Motor neuron (in vitro differentiated cells): Measurements from ENCODE around the gene EEIG1. TPM values are rescaled to one million over a fixed set of nuclear protein-coding genes. Genes with fewer than 3 reads are reported as not detected.

Experiments used
- ATAC-seq, 8 experiments: fragments of 200-7000 bp; cut with Tn5 transposase; replicated peaks in 6 of 8; 2 replicates each; pipeline ENCODE4 v1.8.0; 2021; ENCODE audit warnings: mild to moderate bottlenecking in 8 of 8, moderate library complexity in 8 of 8
- H3K27ac ChIP-seq, 2 donors: fragments of 250-450 bp; sonication (Bioruptor Pico); 2 replicates each; pipeline ENCODE4 v1.9.0; 2021; ENCODE audit warnings: antibody characterized with exemption in 2 of 2, mild to moderate bottlenecking in 2 of 2, moderate library complexity in 1 of 2
- H3K4me1 ChIP-seq, 2 donors: fragments of 250-450 bp; sonication (Bioruptor Pico); replicated peaks in 1 of 2; 2 replicates each; pipeline ENCODE4 v1.6.1; 2021; ENCODE audit warnings: antibody characterized with exemption in 2 of 2, mild to moderate bottlenecking in 2 of 2, moderate library complexity in 1 of 2
- H3K4me3 ChIP-seq, 5 donors: fragments of 250-450 bp; sonication (Bioruptor Pico); 2 replicates each; pipeline ENCODE4 v1.9.0; 2021; ENCODE audit warnings: antibody characterized with exemption in 5 of 5, mild to moderate bottlenecking in 5 of 5, moderate library complexity in 4 of 5
- WGBS, 10 experiments: fragments of 450-650 bp; shearing (Covaris generic); methylation state at CpG; one replicate each; pipeline ENCODE4 v1.0.0; 2022; 5-methylcytosine and 5-hydroxymethylcytosine counted together
- in situ Hi-C, 9 experiments: fragments of 400-800 bp; cut with MboI; loops; one replicate each; pipeline ENCODE4 v1.15.0; 2021; ENCODE audit warnings: low sequenced_read_pairs in 9 of 9, low pct_unique_long_range_greater_than_20kb in 2 of 9; ENCODE audit not compliant: unreplicated experiment in 9 of 9
- total RNA-seq, 8 experiments: library from RNA; unstranded; fragments of 300-600 nt; gene quantifications; 2 replicates each; pipeline versions ENCODE4 v1.2.3 to v1.2.4, GENCODE V29; 2022

The EEIG1 gene
- total RNA-seq, 8 experiments from 2014 or later: 4.7 to 29.8 (median 13.3) TPM

GRCh38 chr9:127960410-127961154 is 20.2 kb downstream of the EEIG1 start:
- Histone ChIP-seq H3K4me1 (peaks cover 44 to 47% of the 10 kb centered on the region in 2 donors), H3K27ac (peak overlapping the region; percentile 44 to 80), H3K4me3 (no peak overlapping the region)
- ATAC-seq: peak in 3 of 8 experiments; percentile 4 to 23 (median 5)
- WGBS, 10 experiments: 20 to 100% (median 47%) methylated on average over 1 to 8 of the region's 11 CpGs; no CpG with 5 or more reads in 5 of the 10 experiments
- in situ Hi-C loops: no loop called here

- 40 to 100% (median 93%) methylated on average over 1 to 2 of the region's 2 CpGs; no CpG with 5 or more reads in 7 of the 10 experiments for WGBS, 10 experiments
- ATAC-seq: no peak
- Histone ChIP-seq H3K27ac (peak overlapping the region; percentile 44 to 80), H3K4me3 (no peak overlapping the region), H3K4me1 (peaks cover 45 to 46% of the 10 kb centered on the region in 2 donors)
- in situ Hi-C loops: no loop called here
These were observed 20.9 kb downstream of the EEIG1 start for GRCh38 chr9:127959841-127960409.

GRCh38 chr9:127959398-127959797 is 21.4 kb downstream of the EEIG1 start:
- ATAC-seq: no peak
- H3K4me1 ChIP-seq: peaks cover 41 to 42% of the 10 kb centered on the region in 2 donors
- H3K4me3 ChIP-seq: no peak overlapping the region
- in situ Hi-C loops: no loop called here
- no peak overlapping the region for H3K27ac ChIP-seq
- 83 to 100% (median 87%) methylated on average over 1 to 3 of the region's 4 CpGs; no CpG with 5 or more reads in 7 of the 10 experiments for WGBS, 10 experiments

- no peak for ATAC-seq
- H3K27ac ChIP-seq: no peak overlapping the region
- peaks cover 34 to 35% of the 10 kb centered on the region in 2 donors for H3K4me1 ChIP-seq
- H3K4me3 ChIP-seq: no peak overlapping the region
- in situ Hi-C loops: no loop called here
- WGBS, 10 experiments: 80 to 100% (median 90%) methylated on average over 1 of the region's 1 CpG; no CpG with 5 or more reads in 1 of the 10 experiments
These were observed 22.1 kb downstream of the EEIG1 start for GRCh38 chr9:127958728-127959127.

- in situ Hi-C loops: no loop called here
- H3K27ac ChIP-seq: no peak overlapping the region
- peak; percentile 48 to 94 (median 67) for ATAC-seq
- peaks cover 25 to 26% of the 10 kb centered on the region in 2 donors for H3K4me1 ChIP-seq
- 0 to 100% (median 70%) methylated on average over 1 to 7 of the region's 12 CpGs; no CpG with 5 or more reads in 2 of the 10 experiments for WGBS, 10 experiments
- no peak overlapping the region for H3K4me3 ChIP-seq
These were observed 25.3 kb downstream of the EEIG1 start for GRCh38 chr9:127955294-127956015.

- no peak overlapping the region for H3K4me3 ChIP-seq
- H3K4me1 ChIP-seq: peaks cover 25 to 26% of the 10 kb centered on the region in 2 donors
- H3K27ac ChIP-seq: no peak overlapping the region
- no peak for ATAC-seq
- WGBS, 10 experiments: 0 to 100% (median 40%) methylated on average over 1 to 2 of the region's 13 CpGs; no CpG with 5 or more reads in 5 of the 10 experiments
- in situ Hi-C loops: no loop called here
These were observed 25.9 kb downstream of the EEIG1 start for GRCh38 chr9:127954831-127955293.

GRCh38 chr9:127953768-127954505 is 26.9 kb downstream of the EEIG1 start:
- no peak for ATAC-seq
- Histone ChIP-seq H3K4me3 (no peak overlapping the region), H3K4me1 (peaks cover 27% of the 10 kb centered on the region in 2 donors), H3K27ac (no peak overlapping the region)
- WGBS, 10 experiments: 92 to 100% (median 100%) methylated on average over 1 to 10 of the region's 17 CpGs; no CpG with 5 or more reads in 5 of the 10 experiments
- in situ Hi-C loops: no loop called here

GRCh38 chr9:127953154-127953553 is 27.6 kb downstream of the EEIG1 start:
- ATAC-seq: no peak
- 30 to 100% (median 66%) methylated on average over 1 of the region's 1 CpG; no CpG with 5 or more reads in 2 of the 10 experiments for WGBS, 10 experiments
- H3K4me3 ChIP-seq: no peak overlapping the region
- peaks cover 27% of the 10 kb centered on the region in 2 donors for H3K4me1 ChIP-seq
- no peak overlapping the region for H3K27ac ChIP-seq
- in situ Hi-C loops: no loop called here

- 40 to 100% (median 80%) methylated on average over 1 to 3 of the region's 21 CpGs; no CpG with 5 or more reads in 6 of the 10 experiments for WGBS, 10 experiments
- ATAC-seq: peak in 5 of 8 experiments; percentile 79 to 82 (median 79)
- no peak overlapping the region for H3K4me3 ChIP-seq
- peaks cover 24 to 27% of the 10 kb centered on the region in 2 donors for H3K4me1 ChIP-seq
- in situ Hi-C loops: no loop called here
- H3K27ac ChIP-seq: peak overlapping the region; percentile 79 to 81
These were observed 30.1 kb downstream of the EEIG1 start for GRCh38 chr9:127950513-127951289.

GRCh38 chr9:127949827-127950512 is 30.8 kb downstream of the EEIG1 start:
- H3K27ac ChIP-seq: peak overlapping the region; percentile 79 to 81
- no peak for ATAC-seq
- H3K4me3 ChIP-seq: no peak overlapping the region
- in situ Hi-C loops: loop anchor here in 2 of 9 experiments (5.0 to 25.0 kb wide), 2 partner anchors 82 to 87 kb away; no protein-coding TSS in a partner anchor
- WGBS, 10 experiments: 0 to 100% (median 83%) methylated on average over 1 to 12 of the region's 17 CpGs; no CpG with 5 or more reads in 2 of the 10 experiments
- H3K4me1 ChIP-seq: peaks cover 17 to 20% of the 10 kb centered on the region in 2 donors
